ENCODE data around the gene FETUB.

- TF ChIP-seq CTCF (IDR thresholded peaks at IDR 0.05) (no peak), EZH2 (IDR thresholded peaks at IDR 0.05; ENCODE audit: borderline replicate concordance, insufficient read depth, low read depth, low read length, poor library complexity, severe bottlenecking) (no peak)
Measured at GRCh38 chr3:186598108-186598784, 42.0 kb upstream of the FETUB start.
